GM21786 (cell line): ENCODE data around the gene C12orf57.

Experiments
- ATAC-seq: cut with Tn5 transposase; IDR thresholded peaks from one replicate; pipeline ENCODE4 v1.9.1; 2021; ENCODE audit not compliant: unreplicated experiment

Gene C12orf57

DNA sequence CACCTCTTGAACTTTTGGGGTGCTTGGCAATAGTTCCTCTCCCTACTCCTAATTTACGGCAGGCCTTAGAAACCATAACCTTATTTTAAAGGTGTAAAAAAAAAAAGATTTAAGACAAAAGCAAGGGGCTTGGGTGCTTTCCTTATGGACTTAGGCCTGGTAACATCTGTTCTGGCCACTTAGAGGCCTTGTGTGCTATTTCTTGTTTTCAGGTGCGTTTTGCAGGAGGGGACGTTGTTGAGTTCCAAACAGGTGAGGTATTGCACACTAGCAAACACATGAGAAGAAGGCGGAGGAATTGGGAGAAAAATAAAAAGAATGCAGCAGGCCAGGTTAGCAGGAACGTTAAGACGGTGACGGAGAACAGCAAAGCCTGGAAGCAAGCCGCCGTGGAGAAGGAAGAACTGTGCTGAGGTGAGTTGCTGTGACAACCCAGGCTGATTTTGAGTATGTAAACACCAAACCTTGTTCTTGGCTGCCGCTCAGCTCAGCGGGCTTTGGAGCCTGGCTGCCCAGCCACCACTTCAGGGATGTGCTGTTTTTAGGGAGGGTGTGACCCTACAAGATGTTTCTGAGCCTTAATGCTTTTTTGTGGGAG, 44.2 kb downstream of the C12orf57 start:
- no peak for ATAC-seq
